Mesenchymal stem cell (in vitro differentiated cells and primary cell): ENCODE results near the gene ANKDD1A.
A peak's percentile ranks its signal among the peaks of the same experiment; 100 is the strongest.

ENCODE experiments used
- DNase-seq: peaks from one replicate; pipeline ENCODE4 v3.0.0-alpha.2; 2013
- H2AFZ ChIP-seq: one replicate; pipeline ENCODE4 v1.6.1; 2013; ENCODE audit warnings: low read depth, mild to moderate bottlenecking, control low read depth, inconsistent platforms, low read length, moderate library complexity
- H2AK5ac ChIP-seq: 2 replicates; pipeline ENCODE4 v1.6.1; 2013; ENCODE audit warnings: low read length, moderate library complexity, mild to moderate bottlenecking, inconsistent platforms; ENCODE audit not compliant: severe bottlenecking
- H2BK120ac ChIP-seq: one replicate; pipeline ENCODE4 v1.6.1; 2013; ENCODE audit warnings: low read depth, mild to moderate bottlenecking, inconsistent platforms, low read length, moderate library complexity
- H2BK12ac ChIP-seq, 2 experiments: one replicate each; pipeline ENCODE4 v1.6.1; 2013; ENCODE audit warnings: inconsistent platforms in 2 of 2, low read length in 2 of 2, mild to moderate bottlenecking in 2 of 2, moderate library complexity in 2 of 2, control low read depth in 1 of 2
- H2BK15ac ChIP-seq: one replicate; pipeline ENCODE4 v1.6.1; 2013; ENCODE audit warnings: mild to moderate bottlenecking, low read depth, inconsistent platforms; ENCODE audit not compliant: poor library complexity, severe bottlenecking
- H2BK5ac ChIP-seq: 2 replicates; pipeline ENCODE4 v1.6.1; 2013; ENCODE audit warnings: low read depth, mild to moderate bottlenecking, low read length, control low read depth, inconsistent platforms; ENCODE audit not compliant: poor library complexity, severe bottlenecking
- H3K14ac ChIP-seq, 2 experiments: one replicate each; pipeline ENCODE4 v1.6.1; 2013; ENCODE audit warnings: inconsistent platforms in 2 of 2, low read length in 2 of 2, control low read depth in 1 of 2, mild to moderate bottlenecking in 1 of 2, moderate library complexity in 1 of 2
- H3K18ac ChIP-seq, 2 experiments: one replicate each; pipeline ENCODE4 v1.6.1; 2013; ENCODE audit warnings: inconsistent platforms in 2 of 2, low read length in 2 of 2, control low read depth in 1 of 2, low read depth in 1 of 2, mild to moderate bottlenecking in 1 of 2
- H3K23ac ChIP-seq, 2 experiments: one replicate each; pipeline ENCODE4 v1.6.1; 2013; ENCODE audit warnings: inconsistent platforms in 2 of 2, low read length in 2 of 2, mild to moderate bottlenecking in 2 of 2, moderate library complexity in 2 of 2, control low read depth in 1 of 2
- H3K27ac ChIP-seq: 2 replicates; pipeline ENCODE4 v1.5.1; 2013; ENCODE audit warnings: mild to moderate bottlenecking, moderate library complexity, low read length, control low read depth, inconsistent platforms; ENCODE audit not compliant: poor library complexity, severe bottlenecking
- H3K27me3 ChIP-seq, 2 experiments: 2 replicates each; pipeline versions ENCODE4 v1.6.1 to v1.7.0; 2013; ENCODE audit warnings: low read length in 2 of 2, mild to moderate bottlenecking in 2 of 2, moderate library complexity in 2 of 2, control low read depth in 1 of 2, inconsistent platforms in 1 of 2; ENCODE audit not compliant: control insufficient read depth in 1 of 2, insufficient read depth in 1 of 2
- H3K36me3 ChIP-seq, 2 experiments: 2 replicates each; pipeline versions ENCODE4 v1.6.1 to v1.7.0; 2013; ENCODE audit warnings: low read length in 2 of 2, control low read depth in 1 of 2, inconsistent platforms in 1 of 2, low read depth in 1 of 2, mild to moderate bottlenecking in 1 of 2; ENCODE audit not compliant: insufficient read depth in 2 of 2, control insufficient read depth in 1 of 2
- H3K4ac ChIP-seq, 2 experiments: one replicate each; pipeline ENCODE4 v1.6.1; 2013; ENCODE audit warnings: inconsistent platforms in 2 of 2, low read length in 2 of 2, mild to moderate bottlenecking in 2 of 2, moderate library complexity in 2 of 2, control low read depth in 1 of 2, low read depth in 1 of 2
- H3K4me1 ChIP-seq: 2 replicates; pipeline ENCODE4 v1.6.1; 2013; ENCODE audit warnings: low read depth, low read length, control low read depth; ENCODE audit not compliant: control insufficient read depth, insufficient read depth
- H3K4me2 ChIP-seq: 2 replicates; pipeline ENCODE4 v1.6.1; 2013; ENCODE audit warnings: low read length, mild to moderate bottlenecking, inconsistent platforms; ENCODE audit not compliant: poor library complexity, severe bottlenecking
- H3K4me3 ChIP-seq, 2 experiments: 2 replicates each; pipeline versions ENCODE4 v1.5.1 to v1.7.0; 2013; ENCODE audit warnings: low read length in 2 of 2, mild to moderate bottlenecking in 2 of 2, control low read depth in 1 of 2, low read depth in 1 of 2; ENCODE audit not compliant: insufficient read depth in 1 of 2
- H3K79me1 ChIP-seq: replicated peaks from 2 replicates; pipeline ENCODE4 v1.6.1; 2013; ENCODE audit warnings: mild to moderate bottlenecking, control low read depth, low read length, inconsistent platforms; ENCODE audit not compliant: poor library complexity, severe bottlenecking
- H3K9ac ChIP-seq: 2 replicates; pipeline ENCODE4 v1.7.0; 2013; ENCODE audit warnings: mild to moderate bottlenecking, low read length, moderate library complexity
- H3K9me3 ChIP-seq: 2 replicates; pipeline ENCODE4 v1.7.0; 2013; ENCODE audit warnings: mild to moderate bottlenecking, low read length; ENCODE audit not compliant: control insufficient read depth
- H4K8ac ChIP-seq: one replicate; pipeline ENCODE4 v1.6.1; 2013; ENCODE audit warnings: inconsistent platforms, mild to moderate bottlenecking, low read length, moderate library complexity
- H4K91ac ChIP-seq: one replicate; pipeline ENCODE4 v1.6.1; 2013; ENCODE audit warnings: mild to moderate bottlenecking, low read length, inconsistent platforms
- WGBS: methylation state at CpG from one replicate; pipeline ENCODE4 v1.1.7; 2013; ENCODE audit warnings: mixed read lengths; 5-methylcytosine and 5-hydroxymethylcytosine counted together

The ANKDD1A gene

GRCh38 chr15:64921711-64922110, 10.0 kb downstream of the ANKDD1A start:
- Histone ChIP-seq H3K27ac (no peak overlapping the region), H3K18ac (no peak overlapping the region), H3K14ac (peak overlapping the region in 1 of 2 experiments; percentile 68), H2BK12ac (no peak overlapping the region), H4K91ac (no peak overlapping the region), H3K9ac (no peak overlapping the region), H2BK120ac (no peak overlapping the region), H2AK5ac (no peak overlapping the region), H3K23ac (no peak overlapping the region), H3K4ac (no peak overlapping the region), H3K4me1 (peaks cover 8% of the 10 kb centered on the region), H3K27me3 (no peaks in the 10 kb centered on the region), H3K4me2 (no peak overlapping the region), H3K4me3 (no peak overlapping the region), H3K9me3 (no peaks in the 10 kb centered on the region), H2AFZ (no peak overlapping the region), H4K8ac (no peak overlapping the region), H2BK15ac (no peak overlapping the region), H2BK5ac (no peak overlapping the region), H3K79me1 (no peaks in the 10 kb centered on the region), H3K36me3 (no peaks in the 10 kb centered on the region)
- 89% methylated on average over 6 of the region's 6 CpGs for WGBS
- DNase-seq = no peak

- no peak overlapping the region for H2BK5ac ChIP-seq
- no peak overlapping the region for H2BK12ac ChIP-seq
- no peak overlapping the region for H2AK5ac ChIP-seq
- no peak overlapping the region for H3K4me3 ChIP-seq
- H3K9ac ChIP-seq = no peak overlapping the region
- no peak overlapping the region for H2BK120ac ChIP-seq
- WGBS = no CpG with 5 or more reads among the region's 2 CpGs
- H2BK15ac ChIP-seq = no peak overlapping the region
- H3K4me2 ChIP-seq = no peak overlapping the region
- no peaks in the 10 kb centered on the region for H3K27me3 ChIP-seq
- H4K91ac ChIP-seq = no peak overlapping the region
- no peaks in the 10 kb centered on the region for H3K36me3 ChIP-seq
- no peak overlapping the region for H3K18ac ChIP-seq
- H3K14ac ChIP-seq = no peak overlapping the region
- H3K9me3 ChIP-seq = no peaks in the 10 kb centered on the region
- no peak for DNase-seq
- H3K23ac ChIP-seq = no peak overlapping the region
- no peaks in the 10 kb centered on the region for H3K79me1 ChIP-seq
- peaks cover 7% of the 10 kb centered on the region for H3K4me1 ChIP-seq
- H2AFZ ChIP-seq = no peak overlapping the region
- no peak overlapping the region for H4K8ac ChIP-seq
- H3K27ac ChIP-seq = no peak overlapping the region
- H3K4ac ChIP-seq = no peak overlapping the region
Measured at GRCh38 chr15:64923546-64923945, 11.8 kb downstream of the ANKDD1A start.

- Histone ChIP-seq H2BK120ac (no peak overlapping the region), H3K4ac (no peak overlapping the region), H3K36me3 (no peaks in the 10 kb centered on the region), H2BK12ac (no peak overlapping the region), H3K23ac (peak overlapping the region in 1 of 2 experiments; percentile 51), H2AK5ac (no peak overlapping the region), H3K4me2 (no peak overlapping the region), H3K4me3 (no peak overlapping the region), H3K9me3 (no peaks in the 10 kb centered on the region), H2AFZ (no peak overlapping the region), H2BK15ac (peak overlapping the region; percentile 41), H3K79me1 (no peaks in the 10 kb centered on the region), H4K91ac (no peak overlapping the region), H2BK5ac (no peak overlapping the region), H3K27ac (no peak overlapping the region), H3K27me3 (no peaks in the 10 kb centered on the region), H3K4me1 (peaks cover 4% of the 10 kb centered on the region), H3K9ac (no peak overlapping the region), H3K18ac (no peak overlapping the region), H3K14ac (no peak overlapping the region), H4K8ac (no peak overlapping the region)
- WGBS = 90% methylated on average over 10 of the region's 13 CpGs
- DNase-seq = no peak
Measured at GRCh38 chr15:64925335-64926330, 13.9 kb downstream of the ANKDD1A start.

GRCh38 chr15:64926661-64927060, 15.0 kb downstream of the ANKDD1A start:
- no peaks in the 10 kb centered on the region for H3K36me3 ChIP-seq
- no peaks in the 10 kb centered on the region for H3K79me1 ChIP-seq
- H3K9ac ChIP-seq = no peak overlapping the region
- no peak overlapping the region for H3K4me2 ChIP-seq
- WGBS = 92% methylated on average over 8 of the region's 8 CpGs
- no peak overlapping the region for H3K18ac ChIP-seq
- no peak overlapping the region for H2BK12ac ChIP-seq
- H3K9me3 ChIP-seq = no peaks in the 10 kb centered on the region
- H4K91ac ChIP-seq = no peak overlapping the region
- no peak overlapping the region for H2BK120ac ChIP-seq
- H2BK5ac ChIP-seq = no peak overlapping the region
- DNase-seq = no peak
- no peak overlapping the region for H3K23ac ChIP-seq
- H3K4me3 ChIP-seq = no peak overlapping the region
- no peak overlapping the region for H3K27ac ChIP-seq
- no peak overlapping the region for H2AK5ac ChIP-seq
- H4K8ac ChIP-seq = no peak overlapping the region
- H3K27me3 ChIP-seq = no peaks in the 10 kb centered on the region
- H3K4me1 ChIP-seq = peaks cover 9% of the 10 kb centered on the region
- H2BK15ac ChIP-seq = no peak overlapping the region
- H3K14ac ChIP-seq = no peak overlapping the region
- no peak overlapping the region for H3K4ac ChIP-seq
- no peak overlapping the region for H2AFZ ChIP-seq
